Psoas muscle (tissue), 8 donors: Measurements from ENCODE around the gene FATE1. TPM values are rescaled to one million over a fixed set of nuclear protein-coding genes. Genes with fewer than 3 reads are reported as not detected.

Source experiments
- ATAC-seq, 4 donors: fragments of 200-7000 bp; cut with Tn5 transposase; one replicate each; pipeline ENCODE4 v1.9.1; 2020; ENCODE audit warnings: moderate library complexity in 3 of 4, mild to moderate bottlenecking in 2 of 4
- DNase-seq, 2 donors: peaks; one replicate each; pipeline ENCODE4 v3.0.0-alpha.2; 2020
- H3K27ac ChIP-seq: fragments of 200-600 bp; one replicate; pipeline ENCODE4 v1.8.0; 2022
- H3K27me3 ChIP-seq, 3 donors: fragments of 200-600 bp in 1 of 3; one replicate each; pipeline versions ENCODE4 v1.6.1 to v1.8.0; 2013 to 2022; ENCODE audit warnings: low read length in 2 of 3, mild to moderate bottlenecking in 2 of 3, moderate library complexity in 1 of 3; ENCODE audit not compliant: insufficient read depth in 3 of 3
- H3K36me3 ChIP-seq, 2 donors: fragments of 200-600 bp in 1 of 2; one replicate each; pipeline versions ENCODE4 v1.6.1 to v1.8.0; 2013 to 2022; ENCODE audit warnings: low read depth in 1 of 2, mild to moderate bottlenecking in 1 of 2, moderate library complexity in 1 of 2; ENCODE audit not compliant: insufficient read depth in 1 of 2
- H3K4me1 ChIP-seq: fragments of 200-600 bp; one replicate; pipeline ENCODE4 v1.8.0; 2022
- H3K4me3 ChIP-seq: fragments of 200-600 bp; one replicate; pipeline ENCODE4 v1.8.0; 2022; ENCODE audit warnings: mild to moderate bottlenecking
- H3K9me3 ChIP-seq: fragments of 200-600 bp; one replicate; pipeline ENCODE4 v1.8.0; 2022
- CTCF ChIP-seq: fragments of 200-600 bp; IDR thresholded peaks from one replicate; pipeline ENCODE4 v1.8.0; 2022; ENCODE audit warnings: antibody characterized with exemption
- WGBS, 3 donors: extraction: QIAGEN DNeasy Blood & Tissue Kit; methylation state at CpG; one replicate each; pipeline versions ENCODE4 v1.1.6 to v1.1.7; 2013; 5-methylcytosine and 5-hydroxymethylcytosine counted together
- intact Hi-C, 2 donors: fragments of 100-400 bp; cut with DNase I; formaldehyde crosslinking; loops; one replicate each; pipeline versions ENCODE4 v1.11.0 to v1.14.2; 2022
- polyA plus RNA-seq, 3 donors: library from polyadenylated mRNA; stranded (reverse); fragments of 200-250 nt; gene quantifications; one replicate each; pipeline ENCODE4 v1.2.3, GENCODE V29; 2013
- total RNA-seq, 4 donors: library from RNA; stranded (reverse); fragmentation: NEBNext Ultra II Directional in 2 of 4; extraction: Animal tissue kit (Norgen Biotek cat#: 25700) in 2 of 4; gene quantifications; one replicate each; pipeline versions ENCODE4 v1.2.1 to v1.2.4, GENCODE V29; 2021 to 2023
- donor health status: healthy with polysubstance abuse.
- donor health status: DM: no; HTN: no; CAD: no; lungs with moderate emphysema.
- donor health status: Bipolar disorder and iron deficiency.
- donor health status: healthy.
- donor health status: DM: yes; HTN: yes; CAD: no.
- donor health status: DM: no; HTN: no; CAD: no.
- donor health status: DM: no; HTN: no; CAD: no.
- donor health status: DM: yes; HTN: yes; CAD: no.

The FATE1 gene
- total and polyA plus RNA-seq, 7 donors = 0.06 to 0.39 (median 0.15) TPM; not detected in 3

- H3K4me1 ChIP-seq = no peaks in the 10 kb centered on the region
- intact Hi-C loops = no loop called here
- no peak overlapping the region for H3K4me3 ChIP-seq
- H3K27ac ChIP-seq = no peak overlapping the region
- WGBS, 3 donors = 87 to 95% (median 94%) methylated on average over 9 of the region's 9 CpGs
- no peak for TF ChIP-seq CTCF
- DNase-seq = no peak
- H3K27me3 ChIP-seq = peaks cover 0 to 13% (median 3%) of the 10 kb centered on the region in 3 donors
- H3K9me3 ChIP-seq = no peaks in the 10 kb centered on the region
- ATAC-seq = no peak
- H3K36me3 ChIP-seq = no peaks in the 10 kb centered on the region
Observed at GRCh38 chrX:151699746-151700145, 16.1 kb upstream of the FATE1 start.

GRCh38 chrX:151700581-151700980 lies 15.3 kb upstream of the FATE1 start:
- Histone ChIP-seq H3K9me3 (no peaks in the 10 kb centered on the region), H3K36me3 (no peaks in the 10 kb centered on the region), H3K4me3 (no peak overlapping the region), H3K27me3 (peaks cover 0 to 9% (median 2%) of the 10 kb centered on the region in 3 donors), H3K4me1 (no peaks in the 10 kb centered on the region), H3K27ac (no peak overlapping the region)
- ATAC-seq = no peak
- no peak for TF ChIP-seq CTCF
- no peak for DNase-seq
- WGBS, 3 donors = 91 to 97% (median 95%) methylated on average over 13 to 16 of the region's 16 CpGs
- intact Hi-C loops = no loop called here

- no peaks in the 10 kb centered on the region for H3K9me3 ChIP-seq
- 95 to 100% (median 98%) methylated on average over 4 of the region's 4 CpGs for WGBS, 3 donors
- no peak for DNase-seq
- intact Hi-C loops = no loop called here
- H3K27me3 ChIP-seq = peaks cover 0 to 4% (median 0%) of the 10 kb centered on the region in 3 donors
- no peaks in the 10 kb centered on the region for H3K4me1 ChIP-seq
- H3K4me3 ChIP-seq = no peak overlapping the region
- no peak for ATAC-seq
- H3K36me3 ChIP-seq = no peaks in the 10 kb centered on the region
- no peak overlapping the region for H3K27ac ChIP-seq
- no peak for TF ChIP-seq CTCF
Observed at GRCh38 chrX:151701071-151701470, 14.8 kb upstream of the FATE1 start.

- intact Hi-C loops = no loop called here
- H3K9me3 ChIP-seq = no peaks in the 10 kb centered on the region
- no peaks in the 10 kb centered on the region for H3K36me3 ChIP-seq
- no peak for DNase-seq
- no peak overlapping the region for H3K4me3 ChIP-seq
- 83 to 96% (median 96%) methylated on average over 7 of the region's 7 CpGs for WGBS, 3 donors
- no peak for ATAC-seq
- no peaks in the 10 kb centered on the region for H3K4me1 ChIP-seq
- H3K27ac ChIP-seq = no peak overlapping the region
- no peak for TF ChIP-seq CTCF
- H3K27me3 ChIP-seq = peaks cover 0 to 3% (median 0%) of the 10 kb centered on the region in 3 donors
Observed at GRCh38 chrX:151701531-151701930, 14.3 kb upstream of the FATE1 start.

- Histone ChIP-seq H3K36me3 (no peaks in the 10 kb centered on the region), H3K4me1 (no peaks in the 10 kb centered on the region), H3K9me3 (no peaks in the 10 kb centered on the region), H3K27ac (no peak overlapping the region), H3K4me3 (no peak overlapping the region), H3K27me3 (peaks cover 0 to 3% (median 0%) of the 10 kb centered on the region in 3 donors)
- TF ChIP-seq CTCF = no peak
- DNase-seq (no peak), ATAC-seq (no peak)
- WGBS, 3 donors = 83 to 92% (median 84%) methylated on average over 8 to 9 of the region's 9 CpGs
- intact Hi-C loops = no loop called here
Observed at GRCh38 chrX:151702026-151702714, 13.7 kb upstream of the FATE1 start.
